Measurements from ENCODE around the gene EFCC1.
A peak's percentile ranks its signal among the peaks of the same experiment; 100 is the strongest.

EFCC1 gene

GRCh38 chr3:129014793-129015345 is 13.8 kb downstream of the EFCC1 start:
- no peak for DNase-seq (ENCODE audit: low read depth)

- no peak for DNase-seq (ENCODE audit: low read depth)
Measured at GRCh38 chr3:129015388-129016105, 14.4 kb downstream of the EFCC1 start.

- DNase-seq (ENCODE audit: low read depth), result no peak
Measured at GRCh38 chr3:129016356-129016719, 15.2 kb downstream of the EFCC1 start.

GRCh38 chr3:129016720-129017483 is 15.8 kb downstream of the EFCC1 start:
- DNase-seq (ENCODE audit: low read depth), result no peak

- DNase-seq (ENCODE audit: low read depth), result no peak
Measured at GRCh38 chr3:129017484-129017899, 16.4 kb downstream of the EFCC1 start.

- DNase-seq (ENCODE audit: low read depth), result no peak
Measured at GRCh38 chr3:129018271-129018670, 17.2 kb downstream of the EFCC1 start.

GRCh38 chr3:129018751-129019150 is 17.6 kb downstream of the EFCC1 start:
- no peak for DNase-seq (ENCODE audit: low read depth)

- DNase-seq (ENCODE audit: low read depth), result no peak
Measured at GRCh38 chr3:129019266-129019665, 18.2 kb downstream of the EFCC1 start.

GRCh38 chr3:129020691-129021090 is 19.6 kb downstream of the EFCC1 start:
- DNase-seq (ENCODE audit: low read depth), result no peak

- no peak for DNase-seq (ENCODE audit: low read depth)
Measured at GRCh38 chr3:129021140-129021551, 20.0 kb downstream of the EFCC1 start.

- no peak for DNase-seq (ENCODE audit: low read depth)
Measured at GRCh38 chr3:129022114-129023007, 21.3 kb downstream of the EFCC1 start.

- no peak for DNase-seq (ENCODE audit: low read depth)
Measured at GRCh38 chr3:129023008-129023358, 21.9 kb downstream of the EFCC1 start.

GRCh38 chr3:129023909-129024308 is 22.8 kb downstream of the EFCC1 start:
- no peak for DNase-seq (ENCODE audit: low read depth)

GRCh38 chr3:129025108-129025507 is 24.0 kb downstream of the EFCC1 start:
- no peak for DNase-seq (ENCODE audit: low read depth)

GRCh38 chr3:129025691-129026435 is 24.8 kb downstream of the EFCC1 start:
- DNase-seq (ENCODE audit: low read depth), result no peak

- DNase-seq (ENCODE audit: low read depth), result peak; percentile 75
Measured at GRCh38 chr3:129026728-129027543, 25.8 kb downstream of the EFCC1 start.

- no peak for DNase-seq (ENCODE audit: low read depth)
Measured at GRCh38 chr3:129027544-129027880, 26.4 kb downstream of the EFCC1 start.

- no peak for DNase-seq (ENCODE audit: low read depth)
Measured at GRCh38 chr3:129028866-129029265, 27.8 kb downstream of the EFCC1 start.

- DNase-seq (ENCODE audit: low read depth), result no peak
Measured at GRCh38 chr3:129030611-129031010, 29.5 kb downstream of the EFCC1 start.

- no peak for DNase-seq (ENCODE audit: low read depth)
Measured at GRCh38 chr3:129031476-129032215, 30.5 kb downstream of the EFCC1 start.

Measured in stimulated activated CD8-positive, alpha-beta memory T cell treated with anti-CD3 and anti-CD28 coated beads, Interleukin-15, amount 100 ng/mL, for 1 hour (primary cell).